HEK293 (cell line): ENCODE data around the gene EML4.
A peak's percentile ranks its signal among the peaks of the same experiment; 100 is the strongest.

ENCODE experiments used
- CTCF ChIA-PET: fragments of 350-600 bp; formaldehyde crosslinking; extraction: SDS; loops from one replicate; lab custom pipeline; 2021; ENCODE audit warnings: antibody characterized with exemption; lab: Yijun Ruan, JAX
- POLR2A ChIA-PET: fragments of 300-600 bp; formaldehyde crosslinking; extraction: SDS; loops from one replicate; lab custom pipeline; 2020; ENCODE audit warnings: antibody characterized with exemption, inconsistent platforms; lab: Yijun Ruan, JAX
- H3K27ac ChIP-seq: fragments of 200-500 bp; sonication (Bioruptor generic); 2 replicates; pipeline ENCODE4 v1.5.1; 2014; ENCODE audit warnings: low read depth, low read length, control low read depth, inconsistent platforms; ENCODE audit errors: extremely low read depth
- H3K36me3 ChIP-seq, 2 experiments: fragments of 200-500 bp in 1 of 2; sonication (Bioruptor generic) in 1 of 2; 1 replicate in 1 of 2; 2 replicates in 1 of 2; pipeline ENCODE4 v1.5.1; 2014 to 2017; ENCODE audit warnings: inconsistent platforms in 2 of 2, low read length in 2 of 2; ENCODE audit not compliant: control insufficient read depth in 2 of 2, insufficient read depth in 1 of 2
- H3K4me1 ChIP-seq: fragments of 200-500 bp; sonication (Bioruptor generic); 2 replicates; pipeline ENCODE4 v1.5.1; 2014; ENCODE audit warnings: mild to moderate bottlenecking, low read length, inconsistent platforms; ENCODE audit not compliant: control insufficient read depth, insufficient read depth
- H3K4me3 ChIP-seq: 2 replicates; pipeline ENCODE4 v1.5.1; 2011; ENCODE audit warnings: low read depth, mild to moderate bottlenecking, control low read depth, low read length, moderate library complexity
- H3K9me3 ChIP-seq: fragments of 200-500 bp; sonication (Bioruptor generic); 2 replicates; pipeline ENCODE4 v1.5.1; 2014; ENCODE audit warnings: low read depth, low read length, inconsistent platforms; ENCODE audit not compliant: control insufficient read depth, insufficient read depth
- GLI4 ChIP-seq: fragments of 450-650 bp; formaldehyde crosslinking; IDR thresholded peaks from 2 replicates; pipeline ENCODE4 v1.5.1; 2016; ENCODE audit warnings: missing biosample characterization, missing genetic modification characterization
- GLIS2 ChIP-seq: fragments of 450-650 bp; formaldehyde crosslinking; IDR thresholded peaks from 2 replicates; pipeline ENCODE4 v1.5.1; 2016; ENCODE audit warnings: missing biosample characterization, missing genetic modification characterization
- OVOL3 ChIP-seq: fragments of 450-650 bp; formaldehyde crosslinking; IDR thresholded peaks from 2 replicates; pipeline ENCODE4 v1.5.1; 2016; ENCODE audit warnings: missing biosample characterization, missing genetic modification characterization
- PRDM10 ChIP-seq: fragments of 450-650 bp; formaldehyde crosslinking; IDR thresholded peaks from 2 replicates; pipeline ENCODE4 v1.5.1; 2016; ENCODE audit warnings: missing biosample characterization, missing genetic modification characterization
- ZBTB1 ChIP-seq: fragments of 450-650 bp; formaldehyde crosslinking; IDR thresholded peaks from 2 replicates; pipeline ENCODE4 v1.5.1; 2016; ENCODE audit warnings: missing biosample characterization, missing genetic modification characterization
- ZBTB8A ChIP-seq: fragments of 450-650 bp; formaldehyde crosslinking; IDR thresholded peaks from 2 replicates; pipeline ENCODE4 v1.5.1; 2016; ENCODE audit warnings: missing biosample characterization, missing genetic modification characterization
- ZEB2 ChIP-seq: fragments of 450-650 bp; formaldehyde crosslinking; IDR thresholded peaks from 2 replicates; pipeline ENCODE4 v1.5.1; 2016; ENCODE audit warnings: missing biosample characterization, missing genetic modification characterization
- ZNF24 ChIP-seq: fragments of 450-650 bp; formaldehyde crosslinking; IDR thresholded peaks from 2 replicates; pipeline ENCODE4 v1.5.1; 2016; ENCODE audit warnings: missing biosample characterization, missing genetic modification characterization
- ZNF548 ChIP-seq: fragments of 450-650 bp; formaldehyde crosslinking; IDR thresholded peaks from 2 replicates; pipeline ENCODE4 v1.5.1; 2016; ENCODE audit warnings: missing biosample characterization, missing genetic modification characterization
- ZNF600 ChIP-seq: fragments of 450-650 bp; formaldehyde crosslinking; IDR thresholded peaks from 2 replicates; pipeline ENCODE4 v1.5.1; 2016; ENCODE audit warnings: missing biosample characterization, missing genetic modification characterization
- ZNF629 ChIP-seq: fragments of 450-650 bp; formaldehyde crosslinking; IDR thresholded peaks from 2 replicates; pipeline ENCODE4 v1.5.1; 2017; ENCODE audit warnings: missing biosample characterization, missing genetic modification characterization
- ZNF785 ChIP-seq: fragments of 450-650 bp; formaldehyde crosslinking; IDR thresholded peaks from 2 replicates; pipeline ENCODE4 v1.5.1; 2016; ENCODE audit warnings: missing biosample characterization, missing genetic modification characterization
- ZNF830 ChIP-seq: fragments of 450-650 bp; IDR thresholded peaks from 2 replicates; pipeline ENCODE4 v1.5.0; 2018; ENCODE audit warnings: missing biosample characterization, missing genetic modification characterization, low read depth, mild to moderate bottlenecking, moderate library complexity
- ZSCAN30 ChIP-seq: fragments of 450-650 bp; IDR thresholded peaks from 2 replicates; pipeline ENCODE4 v1.5.1; 2018; ENCODE audit warnings: missing biosample characterization, mild to moderate bottlenecking, missing genetic modification characterization, moderate library complexity
- ZSCAN5A ChIP-seq: fragments of 450-650 bp; formaldehyde crosslinking; IDR thresholded peaks from 2 replicates; pipeline ENCODE4 v1.5.1; 2016; ENCODE audit warnings: missing biosample characterization, missing genetic modification characterization
- TF ChIP-seq, protein P1 (sequence below): fragments of 450-650 bp; formaldehyde crosslinking; IDR thresholded peaks from 2 replicates; pipeline ENCODE4 v1.5.1; 2016; ENCODE audit warnings: missing biosample characterization, missing genetic modification characterization

The EML4 gene

GRCh38 chr2:42371611-42372473 lies 202.7 kb downstream of the EML4 start:
- ChIA-PET POLR2A (interaction anchor here (0.7 kb wide), 2 partner anchors 17 to 19 kb away, joined by 3 to 6 read pairs; no protein-coding TSS in a partner anchor), CTCF (interaction anchor here (3.2 kb wide), 1 partner anchor 15 kb away, joined by 20 read pairs; no protein-coding TSS in a partner anchor)
- H3K4me3 ChIP-seq = no peak overlapping the region
- peaks cover 12% of the 10 kb centered on the region for H3K4me1 ChIP-seq
- TF ChIP-seq ZBTB8A (tag by site-specific recombination) (peak; percentile 39; the same call in 1 of the 2 replicates), ZNF548 (tag by site-specific recombination) (no peak)
- H3K9me3 ChIP-seq = no peaks in the 10 kb centered on the region
- no peaks in the 10 kb centered on the region for H3K36me3 ChIP-seq
- no peak overlapping the region for H3K27ac ChIP-seq

- no peak for TF ChIP-seq ZNF785 (tag by site-specific recombination)
- TF ChIP-seq, protein P1, sequence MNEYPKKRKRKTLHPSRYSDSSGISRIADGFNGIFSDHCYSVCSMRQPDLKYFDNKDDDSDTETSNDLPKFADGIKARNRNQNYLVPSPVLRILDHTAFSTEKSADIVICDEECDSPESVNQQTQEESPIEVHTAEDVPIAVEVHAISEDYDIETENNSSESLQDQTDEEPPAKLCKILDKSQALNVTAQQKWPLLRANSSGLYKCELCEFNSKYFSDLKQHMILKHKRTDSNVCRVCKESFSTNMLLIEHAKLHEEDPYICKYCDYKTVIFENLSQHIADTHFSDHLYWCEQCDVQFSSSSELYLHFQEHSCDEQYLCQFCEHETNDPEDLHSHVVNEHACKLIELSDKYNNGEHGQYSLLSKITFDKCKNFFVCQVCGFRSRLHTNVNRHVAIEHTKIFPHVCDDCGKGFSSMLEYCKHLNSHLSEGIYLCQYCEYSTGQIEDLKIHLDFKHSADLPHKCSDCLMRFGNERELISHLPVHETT (tag by site-specific recombination) = no peak
- Histone ChIP-seq H3K36me3 (no peaks in the 10 kb centered on the region), H3K4me3 (no peak overlapping the region), H3K9me3 (no peaks in the 10 kb centered on the region), H3K27ac (no peak overlapping the region), H3K4me1 (peaks cover 12% of the 10 kb centered on the region)
- ChIA-PET POLR2A (no interaction called here), CTCF (interaction anchor here (3.2 kb wide), 1 partner anchor 14 kb away, joined by 20 read pairs; no protein-coding TSS in a partner anchor)
Measured at GRCh38 chr2:42372474-42373200, 203.5 kb downstream of the EML4 start.

GRCh38 chr2:42376758-42377157 lies 207.6 kb downstream of the EML4 start:
- POLR2A ChIA-PET = no interaction called here
- CTCF ChIA-PET = interaction anchor here (1.7 kb wide), 1 partner anchor 10 kb away, joined by 4 read pairs; no protein-coding TSS in a partner anchor
- Histone ChIP-seq H3K36me3 (no peaks in the 10 kb centered on the region), H3K27ac (no peak overlapping the region), H3K4me1 (no peaks in the 10 kb centered on the region), H3K9me3 (no peaks in the 10 kb centered on the region), H3K4me3 (no peak overlapping the region)
- no peak for TF ChIP-seq ZBTB1 (tag by site-specific recombination)
- TF ChIP-seq ZNF600 (tag by site-specific recombination) = 0 out of 2 replicates have a peak, but pooled peaks have one; percentile 34
- TF ChIP-seq GLIS2 (tag by site-specific recombination) = no peak
- no peak for TF ChIP-seq GLI4 (tag by site-specific recombination)
- no peak for TF ChIP-seq ZEB2 (tag by site-specific recombination)
- TF ChIP-seq ZNF24 = no peak

DNA sequence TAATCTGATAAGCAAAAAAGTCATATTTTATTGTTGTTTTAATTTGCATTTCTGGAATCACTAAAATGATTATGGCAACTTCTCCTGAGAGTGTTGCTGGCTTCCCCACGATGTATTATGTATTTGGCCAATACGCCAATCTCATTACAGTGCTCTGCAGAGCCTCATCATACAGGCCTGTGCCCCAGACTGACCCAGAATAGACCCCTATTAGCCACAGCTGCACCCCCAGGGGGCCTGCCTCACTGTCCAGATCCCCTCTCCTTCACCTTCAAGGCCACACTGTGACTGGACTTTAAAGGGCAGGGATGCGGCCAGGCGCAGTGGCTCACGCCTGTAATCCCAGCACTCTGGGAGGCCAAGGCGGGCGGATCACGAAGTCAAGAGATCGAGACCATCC lies 209.3 kb downstream of the EML4 start:
- Histone ChIP-seq H3K36me3 (no peaks in the 10 kb centered on the region), H3K4me1 (no peaks in the 10 kb centered on the region), H3K4me3 (no peak overlapping the region), H3K27ac (no peak overlapping the region), H3K9me3 (no peaks in the 10 kb centered on the region)
- CTCF ChIA-PET = interaction anchor here (1.7 kb wide), 1 partner anchor 8 kb away, joined by 4 read pairs; no protein-coding TSS in a partner anchor
- POLR2A ChIA-PET = no interaction called here
- no peak for TF ChIP-seq ZNF629 (tag by site-specific recombination)
- no peak for TF ChIP-seq PRDM10 (tag by site-specific recombination)
- no peak for TF ChIP-seq ZSCAN5A (tag by site-specific recombination)
- no peak for TF ChIP-seq OVOL3 (tag by site-specific recombination)
- TF ChIP-seq ZSCAN30 (tag by site-specific recombination) = no peak
- no peak for TF ChIP-seq ZNF830 (tag by site-specific recombination)
